ENCODE data around the gene DUS1L. TPM values are rescaled to one million over a fixed set of nuclear protein-coding genes. Genes with fewer than 3 reads are reported as not detected.

The DUS1L gene
- polyA plus RNA-seq, 1 donor (not counting 4 experiments of a cell fraction or from before 2014, with no cell fraction given) = 49.1 TPM

DNA sequence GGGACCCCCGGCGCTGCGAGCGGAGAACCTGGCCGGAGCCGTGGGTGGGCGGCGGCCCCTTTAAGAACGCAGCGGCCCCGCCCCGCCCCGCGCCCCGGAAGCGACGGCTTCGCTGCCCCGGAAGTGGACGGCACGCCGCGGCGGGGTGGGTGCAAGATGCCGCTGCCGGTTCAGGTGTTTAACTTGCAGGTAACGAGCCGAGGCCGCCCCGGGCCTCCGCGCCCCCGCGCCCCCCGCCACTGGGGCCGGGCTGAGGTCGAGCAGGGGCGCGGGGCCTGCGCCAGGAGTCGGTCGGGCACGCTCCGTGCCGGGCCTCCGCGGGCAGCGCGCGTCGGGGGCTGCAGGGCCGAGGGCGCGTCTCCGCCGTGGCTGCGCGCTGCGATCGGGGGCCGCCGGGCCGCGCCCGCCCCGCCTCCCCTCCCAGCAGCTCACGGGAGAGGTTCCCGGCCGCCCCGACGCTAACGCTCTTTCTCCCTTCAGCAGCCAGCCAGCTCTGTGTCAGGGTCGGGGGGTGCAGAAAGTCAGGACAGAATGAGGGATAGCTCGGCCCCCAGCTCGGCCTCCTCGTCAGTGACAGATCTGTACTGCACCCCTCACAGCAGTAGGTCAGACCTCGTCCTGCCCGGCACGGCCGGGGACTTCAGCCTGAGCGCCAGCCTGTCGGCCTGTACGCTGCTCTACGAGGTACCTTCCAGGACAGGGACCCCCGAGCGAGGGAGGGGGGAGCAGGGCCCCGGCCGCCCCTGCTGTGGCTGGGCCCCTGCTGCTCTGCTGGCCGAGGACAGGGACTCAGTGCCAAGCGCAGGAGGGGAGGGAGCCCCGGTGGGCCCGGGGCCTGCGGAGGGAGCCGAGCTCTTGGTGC, 13.6 kb downstream of the DUS1L start, which contains the start of the genes GPS1 and RFNG:
Gene GPS1, plus strand, starts transcription at position 123 of the 862 bp plus-strand sequence. Its CDS starts 34 bp downstream, at position 157.
Gene RFNG, minus strand, starts transcription at position 36 of the 862 bp plus-strand sequence. CDS start 45 bp downstream, outside the sequence.
- H3K36me3 ChIP-seq (ENCODE audit: control insufficient read depth in 2 of 2, extremely low read depth in 1 of 2, insufficient read depth in 2 of 2, low read length in 2 of 2) = peaks cover 24 to 29% of the 10 kb centered on the region in 2 experiments

DNA sequence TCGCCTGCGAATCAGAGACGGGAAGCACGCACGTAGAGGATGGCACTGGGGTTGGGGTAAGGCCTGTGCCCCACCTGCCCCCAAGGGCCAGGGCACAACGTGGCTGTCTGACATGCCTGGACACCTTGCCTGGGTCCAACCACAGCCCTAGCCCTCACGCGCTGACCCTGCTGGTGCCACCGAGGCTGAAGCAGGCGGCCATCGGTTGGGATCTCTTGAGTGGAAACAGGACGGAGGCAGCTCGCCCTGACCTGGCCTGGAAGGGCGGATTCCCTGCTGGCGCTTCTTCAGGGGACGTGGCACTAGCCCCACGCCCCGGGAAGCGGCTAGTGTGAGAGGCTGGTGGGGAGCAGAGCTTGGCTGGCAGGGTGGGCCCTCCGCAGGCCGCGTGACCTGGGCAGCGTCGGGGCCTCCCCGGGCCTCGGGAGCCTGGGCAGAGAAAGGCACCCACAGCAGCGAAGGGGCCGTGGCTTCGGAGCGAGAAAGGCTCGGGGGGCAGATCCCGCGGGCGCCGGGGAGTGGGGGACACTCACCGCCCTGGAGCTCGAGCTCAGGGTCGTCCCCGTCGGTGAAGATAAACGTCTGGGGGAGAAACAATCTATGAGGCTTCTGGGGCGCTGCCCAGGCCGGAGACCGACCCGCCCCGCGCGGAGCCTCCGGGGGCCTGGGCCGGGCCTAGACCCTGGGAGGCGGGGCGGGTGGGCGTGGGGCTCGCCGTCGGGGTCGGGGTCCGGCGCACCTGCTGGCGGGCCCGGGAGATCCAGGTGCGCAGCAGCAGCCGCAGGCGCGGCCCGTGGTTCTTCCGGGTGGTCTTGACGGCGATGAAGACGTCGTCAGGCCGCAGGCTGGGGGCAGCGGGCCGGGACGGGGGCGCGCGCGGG, 14.6 kb downstream of the DUS1L start:
- TF ChIP-seq EZH2 (IDR thresholded peaks at IDR 0.05; ENCODE audit: low read length) = no peak
- TF ChIP-seq, protein P1, sequence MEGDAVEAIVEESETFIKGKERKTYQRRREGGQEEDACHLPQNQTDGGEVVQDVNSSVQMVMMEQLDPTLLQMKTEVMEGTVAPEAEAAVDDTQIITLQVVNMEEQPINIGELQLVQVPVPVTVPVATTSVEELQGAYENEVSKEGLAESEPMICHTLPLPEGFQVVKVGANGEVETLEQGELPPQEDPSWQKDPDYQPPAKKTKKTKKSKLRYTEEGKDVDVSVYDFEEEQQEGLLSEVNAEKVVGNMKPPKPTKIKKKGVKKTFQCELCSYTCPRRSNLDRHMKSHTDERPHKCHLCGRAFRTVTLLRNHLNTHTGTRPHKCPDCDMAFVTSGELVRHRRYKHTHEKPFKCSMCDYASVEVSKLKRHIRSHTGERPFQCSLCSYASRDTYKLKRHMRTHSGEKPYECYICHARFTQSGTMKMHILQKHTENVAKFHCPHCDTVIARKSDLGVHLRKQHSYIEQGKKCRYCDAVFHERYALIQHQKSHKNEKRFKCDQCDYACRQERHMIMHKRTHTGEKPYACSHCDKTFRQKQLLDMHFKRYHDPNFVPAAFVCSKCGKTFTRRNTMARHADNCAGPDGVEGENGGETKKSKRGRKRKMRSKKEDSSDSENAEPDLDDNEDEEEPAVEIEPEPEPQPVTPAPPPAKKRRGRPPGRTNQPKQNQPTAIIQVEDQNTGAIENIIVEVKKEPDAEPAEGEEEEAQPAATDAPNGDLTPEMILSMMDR (optimal IDR thresholded peaks at IDR 0.05 in 1 of 3, IDR thresholded peaks at IDR 0.05 in 1 of 3, conservative IDR thresholded peaks at IDR 0.05 in 1 of 3; ENCODE audit: extremely low read depth in 1 of 3, insufficient read depth in 2 of 3, low read length in 3 of 3) = no peak
- dilution Hi-C loops (cut with MboI; ENCODE audit: extremely low pct_ligation_motif_present, low sequenced_read_pairs) = no loop called here
- H3K79me2 ChIP-seq (ENCODE audit: control insufficient read depth, insufficient read depth, low read length) = peaks cover 25% of the 10 kb centered on the region
- peak overlapping the region; percentile 65 for H2AFZ ChIP-seq (ENCODE audit: control insufficient read depth, low read length)
- H3K9ac ChIP-seq (ENCODE audit: control insufficient read depth, extremely low read depth, insufficient read depth, low read length) = peak overlapping the region; percentile 80
- FAIRE-seq = no peak
- peak overlapping the region; percentile 8 for H3K27ac ChIP-seq (ENCODE audit: control insufficient read depth, insufficient read depth, low read length)
- no peaks in the 10 kb centered on the region for H3K9me3 ChIP-seq (ENCODE audit: control insufficient read depth, low read depth, low read length)
- H3K4me2 ChIP-seq (ENCODE audit: control insufficient read depth, extremely low read depth, insufficient read depth, low read depth, low read length) = peak overlapping the region; percentile 81
- no peaks in the 10 kb centered on the region for H4K20me1 ChIP-seq (ENCODE audit: control insufficient read depth, extremely low read depth, insufficient read depth, low read length)
- no peak for DNase-seq (ENCODE audit: low read depth, low spot score)
- no peaks in the 10 kb centered on the region for H3K27me3 ChIP-seq (ENCODE audit: control insufficient read depth, extremely low read depth, insufficient read depth, low read length)
- peak overlapping the region; percentile 72 to 87 (median 72) for H3K4me3 ChIP-seq (ENCODE audit: control insufficient read depth in 2 of 3, extremely low read depth in 1 of 3, insufficient read depth in 2 of 3, low read depth in 1 of 3, low read length in 3 of 3)
- H3K4me1 ChIP-seq (ENCODE audit: control insufficient read depth, extremely low read depth, insufficient read depth, low read length) = peaks cover 11% of the 10 kb centered on the region
- H3K9me1 ChIP-seq (ENCODE audit: control insufficient read depth, extremely low read depth, insufficient read depth, low read length) = no peaks in the 10 kb centered on the region
- H3K36me3 ChIP-seq (ENCODE audit: control insufficient read depth in 2 of 2, extremely low read depth in 1 of 2, insufficient read depth in 2 of 2, low read length in 2 of 2) = peaks cover 15 to 28% of the 10 kb centered on the region in 2 experiments

More for the DNA sequence above, 13.6 kb downstream of the DUS1L start, which contains the start of the genes GPS1 and RFNG:
- Histone ChIP-seq H3K79me2 (ENCODE audit: control insufficient read depth, insufficient read depth, low read length) (peaks cover 25% of the 10 kb centered on the region), H2AFZ (ENCODE audit: control insufficient read depth, low read length) (peak within 1 kb of the TSS; percentile 65), H3K4me1 (ENCODE audit: control insufficient read depth, extremely low read depth, insufficient read depth, low read length) (peaks cover 11% of the 10 kb centered on the region), H3K4me2 (ENCODE audit: control insufficient read depth, extremely low read depth, insufficient read depth, low read depth, low read length) (peak within 1 kb of the TSS; percentile 91), H4K20me1 (ENCODE audit: control insufficient read depth, extremely low read depth, insufficient read depth, low read length) (no peaks in the 10 kb centered on the region), H3K9ac (ENCODE audit: control insufficient read depth, extremely low read depth, insufficient read depth, low read length) (peak within 1 kb of the TSS; percentile 80), H3K9me3 (ENCODE audit: control insufficient read depth, low read depth, low read length) (no peaks in the 10 kb centered on the region), H3K27ac (ENCODE audit: control insufficient read depth, insufficient read depth, low read length) (peak within 1 kb of the TSS; percentile 49), H3K27me3 (ENCODE audit: control insufficient read depth, extremely low read depth, insufficient read depth, low read length) (no peaks in the 10 kb centered on the region), H3K9me1 (ENCODE audit: control insufficient read depth, extremely low read depth, insufficient read depth, low read length) (no peaks in the 10 kb centered on the region), H3K4me3 (ENCODE audit: control insufficient read depth in 2 of 3, extremely low read depth in 1 of 3, insufficient read depth in 2 of 3, low read depth in 1 of 3, low read length in 3 of 3) (peak within 1 kb of the TSS; percentile 84 to 95 (median 87))
- no peak for TF ChIP-seq EZH2 (IDR thresholded peaks at IDR 0.05; ENCODE audit: low read length)
- TF ChIP-seq, protein P1 (optimal IDR thresholded peaks at IDR 0.05 in 1 of 3, IDR thresholded peaks at IDR 0.05 in 1 of 3, conservative IDR thresholded peaks at IDR 0.05 in 1 of 3; ENCODE audit: extremely low read depth in 1 of 3, insufficient read depth in 2 of 3, low read length in 3 of 3) = no peak
- dilution Hi-C loops (cut with MboI; ENCODE audit: extremely low pct_ligation_motif_present, low sequenced_read_pairs) = no loop called here
- FAIRE-seq (no peak), DNase-seq (ENCODE audit: low read depth, low spot score) (no peak)

All from keratinocyte (primary cell).